RWPE2 (cell line): ENCODE results near the gene SSU72.

ENCODE experiments used
- ATAC-seq: fragments of 200-7000 bp; cut with Tn5 transposase; 3 replicates; pipeline ENCODE4 v1.9.1; 2021; ENCODE audit warnings: low read depth
- DNase-seq: peaks from one replicate; pipeline ENCODE4 v3.0.0-alpha.2; 2020; ENCODE audit warnings: low spot score
- H3K27ac ChIP-seq: fragments of 450-650 bp; 2 replicates; pipeline ENCODE4 v1.5.1; 2017; ENCODE audit warnings: mild to moderate bottlenecking; ENCODE audit not compliant: poor library complexity, severe bottlenecking
- H3K27me3 ChIP-seq: fragments of 250-450 bp; sonication (Bioruptor Pico); 2 replicates; pipeline ENCODE4 v1.5.1; 2021; ENCODE audit warnings: mild to moderate bottlenecking, moderate library complexity; ENCODE audit not compliant: insufficient read depth, poor library complexity, severe bottlenecking
- H3K36me3 ChIP-seq: fragments of 250-450 bp; sonication (Bioruptor Pico); 2 replicates; pipeline ENCODE4 v1.5.1; 2020; ENCODE audit warnings: low read depth, mild to moderate bottlenecking, moderate library complexity
- H3K4me1 ChIP-seq: fragments of 250-450 bp; sonication (Bioruptor Pico); 2 replicates; pipeline ENCODE4 v1.5.1; 2021; ENCODE audit warnings: mild to moderate bottlenecking, moderate library complexity; ENCODE audit not compliant: insufficient read depth, poor library complexity, severe bottlenecking
- H3K4me3 ChIP-seq: fragments of 250-450 bp; sonication (Bioruptor Pico); 2 replicates; pipeline ENCODE4 v1.5.1; 2021; ENCODE audit warnings: mild to moderate bottlenecking, moderate library complexity; ENCODE audit not compliant: severe bottlenecking
- H3K9me3 ChIP-seq: fragments of 250-450 bp; sonication (Bioruptor Pico); 2 replicates; pipeline ENCODE4 v1.5.1; 2021; ENCODE audit warnings: mild to moderate bottlenecking, moderate library complexity; ENCODE audit not compliant: severe bottlenecking
- TF ChIP-seq, protein P1 (sequence below): fragments of 450-650 bp; IDR thresholded peaks from one replicate; pipeline ENCODE4 v1.5.1; 2017; ENCODE audit warnings: mild to moderate bottlenecking, moderate library complexity; ENCODE audit not compliant: poor library complexity, severe bottlenecking

SSU72 gene

GRCh38 chr1:1531947-1532346 lies 42.7 kb downstream of the SSU72 start:
- TF ChIP-seq, protein P1, sequence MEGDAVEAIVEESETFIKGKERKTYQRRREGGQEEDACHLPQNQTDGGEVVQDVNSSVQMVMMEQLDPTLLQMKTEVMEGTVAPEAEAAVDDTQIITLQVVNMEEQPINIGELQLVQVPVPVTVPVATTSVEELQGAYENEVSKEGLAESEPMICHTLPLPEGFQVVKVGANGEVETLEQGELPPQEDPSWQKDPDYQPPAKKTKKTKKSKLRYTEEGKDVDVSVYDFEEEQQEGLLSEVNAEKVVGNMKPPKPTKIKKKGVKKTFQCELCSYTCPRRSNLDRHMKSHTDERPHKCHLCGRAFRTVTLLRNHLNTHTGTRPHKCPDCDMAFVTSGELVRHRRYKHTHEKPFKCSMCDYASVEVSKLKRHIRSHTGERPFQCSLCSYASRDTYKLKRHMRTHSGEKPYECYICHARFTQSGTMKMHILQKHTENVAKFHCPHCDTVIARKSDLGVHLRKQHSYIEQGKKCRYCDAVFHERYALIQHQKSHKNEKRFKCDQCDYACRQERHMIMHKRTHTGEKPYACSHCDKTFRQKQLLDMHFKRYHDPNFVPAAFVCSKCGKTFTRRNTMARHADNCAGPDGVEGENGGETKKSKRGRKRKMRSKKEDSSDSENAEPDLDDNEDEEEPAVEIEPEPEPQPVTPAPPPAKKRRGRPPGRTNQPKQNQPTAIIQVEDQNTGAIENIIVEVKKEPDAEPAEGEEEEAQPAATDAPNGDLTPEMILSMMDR = no peak
- H3K9me3 ChIP-seq = peaks cover 9% of the 10 kb centered on the region
- DNase-seq (no peak), ATAC-seq (no peak)
- H3K27ac ChIP-seq = no peak overlapping the region
- H3K27me3 ChIP-seq = no peaks in the 10 kb centered on the region
- no peaks in the 10 kb centered on the region for H3K4me1 ChIP-seq
- H3K36me3 ChIP-seq = peaks cover 37% of the 10 kb centered on the region
- H3K4me3 ChIP-seq = no peak overlapping the region

GRCh38 chr1:1529936-1530335 lies 44.7 kb downstream of the SSU72 start:
- Histone ChIP-seq H3K4me1 (no peaks in the 10 kb centered on the region), H3K36me3 (peaks cover 42% of the 10 kb centered on the region), H3K27ac (no peak overlapping the region), H3K27me3 (no peaks in the 10 kb centered on the region), H3K9me3 (peaks cover 9% of the 10 kb centered on the region), H3K4me3 (no peak overlapping the region)
- ATAC-seq (no peak), DNase-seq (no peak)
- TF ChIP-seq, protein P1 = no peak

DNA sequence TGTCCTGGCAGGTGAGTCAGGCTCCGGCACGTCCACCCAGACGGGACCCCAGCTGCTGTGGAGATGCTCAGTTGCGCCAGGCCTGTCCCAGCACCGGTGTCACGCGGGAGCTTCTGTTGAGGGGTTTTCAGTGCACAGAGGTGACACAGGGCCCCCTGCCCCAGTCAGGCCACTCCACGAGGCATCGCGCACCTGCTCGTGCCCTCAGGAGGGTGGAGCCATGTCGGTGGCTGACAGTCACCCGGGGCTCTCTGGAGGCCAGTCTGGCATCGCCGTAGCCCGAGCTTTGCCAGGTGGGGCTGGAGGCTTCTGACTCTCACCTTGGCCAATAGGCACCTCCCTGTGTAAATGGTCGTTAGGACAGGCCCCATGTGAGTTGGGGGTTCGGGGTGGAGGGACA lies 45.3 kb downstream of the SSU72 start:
- Histone ChIP-seq H3K4me1 (no peaks in the 10 kb centered on the region), H3K4me3 (no peak overlapping the region), H3K27me3 (no peaks in the 10 kb centered on the region), H3K27ac (no peak overlapping the region), H3K9me3 (peaks cover 9% of the 10 kb centered on the region), H3K36me3 (peaks cover 45% of the 10 kb centered on the region)
- no peak for ATAC-seq
- no peak for DNase-seq
- TF ChIP-seq, protein P1 = no peak

- peaks cover 9% of the 10 kb centered on the region for H3K9me3 ChIP-seq
- no peaks in the 10 kb centered on the region for H3K27me3 ChIP-seq
- TF ChIP-seq, protein P1 = no peak
- ATAC-seq (no peak), DNase-seq (no peak)
- H3K4me3 ChIP-seq = no peak overlapping the region
- H3K4me1 ChIP-seq = no peaks in the 10 kb centered on the region
- no peak overlapping the region for H3K27ac ChIP-seq
- peaks cover 45% of the 10 kb centered on the region for H3K36me3 ChIP-seq
Measured at GRCh38 chr1:1528301-1529267, 46.1 kb downstream of the SSU72 start.
